Aorta (tissue), 5 donors: Measurements from ENCODE around the gene DCHS1. TPM values are rescaled to one million over a fixed set of nuclear protein-coding genes. Genes with fewer than 3 reads are reported as not detected.

Experiments used
- ATAC-seq: fragments of 200-7000 bp; cut with Tn5 transposase; one replicate; pipeline ENCODE4 v1.9.1; 2022; ENCODE audit warnings: moderate library complexity; ENCODE audit not compliant: low FRiP score
- DNase-seq, 2 donors: peaks; one replicate each; pipeline ENCODE4 v3.0.0-alpha.2; 2020
- H3K27ac ChIP-seq, 2 donors: one replicate each; pipeline ENCODE4 v1.5.1; 2013; ENCODE audit warnings: low read length in 2 of 2, mild to moderate bottlenecking in 2 of 2, moderate library complexity in 2 of 2, control low read depth in 1 of 2, inconsistent platforms in 1 of 2, low read depth in 1 of 2
- H3K27me3 ChIP-seq, 2 donors: one replicate each; pipeline ENCODE4 v1.6.1; 2013; ENCODE audit warnings: control low read depth in 1 of 2, low read length in 1 of 2, mild to moderate bottlenecking in 1 of 2, moderate library complexity in 1 of 2; ENCODE audit not compliant: insufficient read depth in 2 of 2, control insufficient read depth in 1 of 2
- H3K36me3 ChIP-seq, 2 donors: one replicate each; pipeline ENCODE4 v1.6.1; 2013; ENCODE audit warnings: control low read depth in 1 of 2, low read length in 1 of 2, mild to moderate bottlenecking in 1 of 2; ENCODE audit not compliant: insufficient read depth in 2 of 2, control insufficient read depth in 1 of 2
- H3K4me1 ChIP-seq, 2 donors: one replicate each; pipeline ENCODE4 v1.6.1; 2013; ENCODE audit warnings: low read length in 2 of 2, control low read depth in 1 of 2, mild to moderate bottlenecking in 1 of 2, moderate library complexity in 1 of 2; ENCODE audit not compliant: insufficient read depth in 2 of 2, control insufficient read depth in 1 of 2
- H3K4me3 ChIP-seq, 2 donors: one replicate each; pipeline ENCODE4 v1.5.1; 2013; ENCODE audit warnings: low read length in 2 of 2, control low read depth in 1 of 2, mild to moderate bottlenecking in 1 of 2
- H3K9me3 ChIP-seq: one replicate; pipeline ENCODE4 v1.6.1; 2013; ENCODE audit warnings: mild to moderate bottlenecking, low read length; ENCODE audit not compliant: control insufficient read depth
- WGBS, 2 donors: extraction: QIAGEN DNeasy Blood & Tissue Kit; methylation state at CpG; one replicate each; pipeline ENCODE4 v1.1.7; 2013; 5-methylcytosine and 5-hydroxymethylcytosine counted together
- intact Hi-C, 2 donors: fragments of 100-400 bp; cut with DNase I; formaldehyde crosslinking; loops; one replicate each; pipeline versions ENCODE4 v1.14.2 to v1.15.0; 2022
- polyA plus RNA-seq, 2 donors: library from polyadenylated mRNA; stranded (reverse); fragments of 200-250 nt; gene quantifications; one replicate each; pipeline ENCODE4 v1.2.3, GENCODE V29; 2013
- total RNA-seq, 2 donors: library from RNA; stranded (reverse); fragmentation: NEBNext Ultra II Directional; extraction: Animal tissue kit (Norgen Biotek cat#: 25700); gene quantifications; one replicate each; pipeline ENCODE4 v1.2.1, GENCODE V29; 2021
- donor health status: healthy with polysubstance abuse.
- donor health status: Bipolar disorder and iron deficiency.
- donor health status: DM: no; HTN: no; CAD: no.
- donor health status: DM: no; HTN: no; CAD: no.
- donor health status: DM: yes; HTN: yes; CAD: no.

The DCHS1 gene
- total and polyA plus RNA-seq, 4 donors: 1.4 to 64.4 (median 36.6) TPM

- H3K27ac ChIP-seq: no peak overlapping the region
- H3K4me3 ChIP-seq: no peak overlapping the region
- H3K4me1 ChIP-seq: peaks cover 2 to 3% of the 10 kb centered on the region in 2 donors
- H3K27me3 ChIP-seq: no peaks in the 10 kb centered on the region
- no peaks in the 10 kb centered on the region for H3K9me3 ChIP-seq
- no peak for DNase-seq
- peaks cover 0 to 8% of the 10 kb centered on the region in 2 donors for H3K36me3 ChIP-seq
- WGBS, 2 donors: 62 to 79% methylated on average over 3 of the region's 3 CpGs
- no peak for ATAC-seq
- intact Hi-C loops: no loop called here
Measured at GRCh38 chr11:6594142-6594768, 61.4 kb downstream of the DCHS1 start.

- Histone ChIP-seq H3K27me3 (no peaks in the 10 kb centered on the region), H3K4me3 (no peak overlapping the region), H3K27ac (no peak overlapping the region), H3K9me3 (no peaks in the 10 kb centered on the region), H3K36me3 (no peaks in the 10 kb centered on the region), H3K4me1 (no peaks in the 10 kb centered on the region)
- ATAC-seq: no peak
- no peak for DNase-seq
- 75 to 84% methylated on average over 1 of the region's 1 CpG for WGBS, 2 donors
- intact Hi-C loops: no loop called here
Measured at GRCh38 chr11:6588018-6588417, 67.6 kb downstream of the DCHS1 start.

- Histone ChIP-seq H3K4me3 (no peak overlapping the region), H3K9me3 (no peaks in the 10 kb centered on the region), H3K4me1 (no peaks in the 10 kb centered on the region), H3K27ac (no peak overlapping the region), H3K36me3 (no peaks in the 10 kb centered on the region), H3K27me3 (no peaks in the 10 kb centered on the region)
- intact Hi-C loops: no loop called here
- DNase-seq (peak in 1 of 2 donors; percentile 56), ATAC-seq (peak; percentile 68)
- 35 to 43% methylated on average over 11 of the region's 11 CpGs for WGBS, 2 donors
Measured at GRCh38 chr11:6587360-6587953, 68.2 kb downstream of the DCHS1 start.

GRCh38 chr11:6586434-6587359 is 68.9 kb downstream of the DCHS1 start:
- WGBS, 2 donors: 78 to 86% methylated on average over 25 of the region's 25 CpGs
- Histone ChIP-seq H3K27ac (no peak overlapping the region), H3K4me3 (no peak overlapping the region), H3K4me1 (no peaks in the 10 kb centered on the region), H3K27me3 (no peaks in the 10 kb centered on the region), H3K9me3 (no peaks in the 10 kb centered on the region), H3K36me3 (no peaks in the 10 kb centered on the region)
- no peak for DNase-seq
- intact Hi-C loops: no loop called here
- ATAC-seq: no peak

GRCh38 chr11:6584528-6584927 is 71.1 kb downstream of the DCHS1 start:
- WGBS, 2 donors: 95 to 96% methylated on average over 4 of the region's 4 CpGs
- DNase-seq (no peak), ATAC-seq (no peak)
- Histone ChIP-seq H3K27ac (no peak overlapping the region), H3K9me3 (no peaks in the 10 kb centered on the region), H3K4me3 (no peak overlapping the region), H3K27me3 (no peaks in the 10 kb centered on the region), H3K36me3 (no peaks in the 10 kb centered on the region), H3K4me1 (no peaks in the 10 kb centered on the region)
- intact Hi-C loops: no loop called here

- H3K4me1 ChIP-seq: no peaks in the 10 kb centered on the region
- WGBS, 2 donors: 93 to 98% methylated on average over 1 of the region's 1 CpG
- no peak overlapping the region for H3K4me3 ChIP-seq
- H3K27me3 ChIP-seq: no peaks in the 10 kb centered on the region
- intact Hi-C loops: no loop called here
- no peak for ATAC-seq
- DNase-seq: no peak
- no peaks in the 10 kb centered on the region for H3K9me3 ChIP-seq
- H3K27ac ChIP-seq: no peak overlapping the region
- no peaks in the 10 kb centered on the region for H3K36me3 ChIP-seq
Measured at GRCh38 chr11:6583584-6583983, 72.0 kb downstream of the DCHS1 start.

GRCh38 chr11:6579681-6580080 is 75.9 kb downstream of the DCHS1 start:
- Histone ChIP-seq H3K27me3 (no peaks in the 10 kb centered on the region), H3K9me3 (no peaks in the 10 kb centered on the region), H3K4me3 (no peak overlapping the region), H3K4me1 (no peaks in the 10 kb centered on the region), H3K27ac (no peak overlapping the region), H3K36me3 (no peaks in the 10 kb centered on the region)
- 55 to 74% methylated on average over 2 of the region's 2 CpGs for WGBS, 2 donors
- DNase-seq: no peak
- no peak for ATAC-seq
- intact Hi-C loops: no loop called here

GRCh38 chr11:6578134-6578533 is 77.5 kb downstream of the DCHS1 start:
- Histone ChIP-seq H3K9me3 (no peaks in the 10 kb centered on the region), H3K27ac (no peak overlapping the region), H3K4me1 (no peaks in the 10 kb centered on the region), H3K36me3 (no peaks in the 10 kb centered on the region), H3K27me3 (no peaks in the 10 kb centered on the region), H3K4me3 (no peak overlapping the region)
- DNase-seq (no peak), ATAC-seq (no peak)
- intact Hi-C loops: no loop called here
- 89 to 94% methylated on average over 1 of the region's 1 CpG for WGBS, 2 donors
